Endodermal cell (in vitro differentiated cells): ENCODE data around the gene UBE2G1. TPM values are rescaled to one million over a fixed set of nuclear protein-coding genes. Genes with fewer than 3 reads are reported as not detected.

ENCODE experiments used
- DNase-seq: peaks from one replicate; pipeline ENCODE4 v3.0.0-alpha.2; 2017
- H3K27ac ChIP-seq: 2 replicates; pipeline ENCODE4 v1.5.1; 2013; ENCODE audit warnings: mild to moderate bottlenecking, low read depth, low read length, moderate library complexity
- H3K27me3 ChIP-seq: 2 replicates; pipeline ENCODE4 v1.6.1; 2013; ENCODE audit warnings: mild to moderate bottlenecking, low read length, moderate library complexity; ENCODE audit not compliant: insufficient read depth, control insufficient read depth, poor library complexity, severe bottlenecking
- H3K36me3 ChIP-seq: 2 replicates; pipeline ENCODE4 v1.7.0; 2013; ENCODE audit warnings: mild to moderate bottlenecking, low read length, moderate library complexity; ENCODE audit not compliant: control insufficient read depth, insufficient read depth
- H3K4me1 ChIP-seq: one replicate; pipeline ENCODE4 v1.7.0; 2013; ENCODE audit warnings: low read length; ENCODE audit not compliant: control insufficient read depth, insufficient read depth
- H3K4me3 ChIP-seq: 2 replicates; pipeline ENCODE4 v1.5.1; 2013; ENCODE audit warnings: mild to moderate bottlenecking, low read length, moderate library complexity
- H3K9ac ChIP-seq: 2 replicates; pipeline ENCODE4 v1.6.1; 2013; ENCODE audit warnings: mild to moderate bottlenecking, low read length, moderate library complexity; ENCODE audit not compliant: poor library complexity, severe bottlenecking; ENCODE audit errors: extremely low read depth
- H3K9me3 ChIP-seq: 2 replicates; pipeline ENCODE4 v1.6.1; 2013; ENCODE audit warnings: mild to moderate bottlenecking, low read length, moderate library complexity; ENCODE audit not compliant: control insufficient read depth
- H3K27ac Mint-ChIP-seq: 2 replicates; pipeline ENCODE4 v1.8.0; 2020; ENCODE audit warnings: mixed read lengths
- H3K27me3 Mint-ChIP-seq: 2 replicates; pipeline ENCODE4 v1.8.0; 2021; ENCODE audit warnings: mild to moderate bottlenecking, mixed read lengths; ENCODE audit not compliant: insufficient read depth
- H3K36me3 Mint-ChIP-seq: 2 replicates; pipeline ENCODE4 v1.8.0; 2020; ENCODE audit warnings: low read depth, mixed read lengths
- H3K4me1 Mint-ChIP-seq: 2 replicates; pipeline ENCODE4 v1.8.0; 2020; ENCODE audit warnings: mixed read lengths
- H3K4me3 Mint-ChIP-seq: 2 replicates; pipeline ENCODE4 v1.8.0; 2020; ENCODE audit warnings: mild to moderate bottlenecking, moderate library complexity, mixed read lengths
- H3K9me3 Mint-ChIP-seq: 2 replicates; pipeline ENCODE4 v1.8.0; 2020; ENCODE audit warnings: mild to moderate bottlenecking, mixed read lengths
- WGBS, 2 experiments: methylation state at CpG; one replicate each; pipeline versions ENCODE4 v1.1.5 to v1.1.7; 2013; ENCODE audit warnings: missing lambda C conversion rate in 2 of 2, mixed read lengths in 1 of 2; ENCODE audit not compliant: insufficient coverage in 1 of 2, insufficient read length in 1 of 2; 5-methylcytosine and 5-hydroxymethylcytosine counted together
- total RNA-seq, 2 donors: library from RNA; stranded (reverse); fragmentation: NEBNext Ultra II Directional in 1 of 2; extraction: Animal tissue kit (Norgen Biotek cat#: 25700) in 1 of 2; gene quantifications; 2 replicates in 1 of 2; 3 replicates in 1 of 2; pipeline ENCODE4 v1.2.1, GENCODE V29; 2021
- TF ChIP-seq, protein P1 (sequence below): fragments of 200-600 bp; sonication (generic); conservative IDR thresholded peaks from 2 replicates; pipeline ENCODE4 v1.5.0; 2021; ENCODE audit warnings: antibody characterized with exemption, mild to moderate bottlenecking

UBE2G1 gene
- total RNA-seq, 2 donors from 2014 or later: 85.5 to 104 TPM

DNA sequence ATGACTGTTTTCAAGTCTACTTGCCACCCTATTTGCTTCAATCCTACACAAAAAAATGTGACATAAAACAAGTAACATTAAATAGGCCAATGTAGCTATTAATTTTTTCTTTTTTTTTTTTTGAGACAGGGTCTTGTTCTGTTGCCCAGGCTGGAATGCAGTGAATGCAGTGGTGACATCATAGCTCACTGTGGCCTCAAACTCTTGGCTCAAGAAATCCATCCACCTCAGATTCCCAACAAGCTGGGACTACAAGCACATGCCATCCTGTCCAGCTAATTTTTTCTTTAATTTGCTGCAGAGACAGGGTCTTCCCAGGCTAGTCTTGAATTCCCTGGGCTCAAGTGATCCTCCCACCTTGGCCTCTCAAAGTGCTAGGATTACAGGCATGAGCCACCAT, 132.1 kb downstream of the UBE2G1 start:
- Mint-ChIP-seq H3K36me3 (peaks cover 59% of the 10 kb centered on the region), H3K4me3 (no peak overlapping the region), H3K9me3 (no peaks in the 10 kb centered on the region), H3K4me1 (no peaks in the 10 kb centered on the region), H3K27me3 (no peaks in the 10 kb centered on the region), H3K27ac (no peak overlapping the region)
- Histone ChIP-seq H3K4me3 (no peak overlapping the region), H3K27ac (no peak overlapping the region), H3K27me3 (no peaks in the 10 kb centered on the region), H3K36me3 (peaks cover 90% of the 10 kb centered on the region), H3K9me3 (no peaks in the 10 kb centered on the region), H3K9ac (no peak overlapping the region), H3K4me1 (no peaks in the 10 kb centered on the region)
- TF ChIP-seq, protein P1, sequence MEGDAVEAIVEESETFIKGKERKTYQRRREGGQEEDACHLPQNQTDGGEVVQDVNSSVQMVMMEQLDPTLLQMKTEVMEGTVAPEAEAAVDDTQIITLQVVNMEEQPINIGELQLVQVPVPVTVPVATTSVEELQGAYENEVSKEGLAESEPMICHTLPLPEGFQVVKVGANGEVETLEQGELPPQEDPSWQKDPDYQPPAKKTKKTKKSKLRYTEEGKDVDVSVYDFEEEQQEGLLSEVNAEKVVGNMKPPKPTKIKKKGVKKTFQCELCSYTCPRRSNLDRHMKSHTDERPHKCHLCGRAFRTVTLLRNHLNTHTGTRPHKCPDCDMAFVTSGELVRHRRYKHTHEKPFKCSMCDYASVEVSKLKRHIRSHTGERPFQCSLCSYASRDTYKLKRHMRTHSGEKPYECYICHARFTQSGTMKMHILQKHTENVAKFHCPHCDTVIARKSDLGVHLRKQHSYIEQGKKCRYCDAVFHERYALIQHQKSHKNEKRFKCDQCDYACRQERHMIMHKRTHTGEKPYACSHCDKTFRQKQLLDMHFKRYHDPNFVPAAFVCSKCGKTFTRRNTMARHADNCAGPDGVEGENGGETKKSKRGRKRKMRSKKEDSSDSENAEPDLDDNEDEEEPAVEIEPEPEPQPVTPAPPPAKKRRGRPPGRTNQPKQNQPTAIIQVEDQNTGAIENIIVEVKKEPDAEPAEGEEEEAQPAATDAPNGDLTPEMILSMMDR: no peak
- no peak for DNase-seq

GRCh38 chr17:4233668-4234258, 132.7 kb downstream of the UBE2G1 start:
- Histone ChIP-seq H3K9ac (no peak overlapping the region), H3K4me1 (no peaks in the 10 kb centered on the region), H3K9me3 (no peaks in the 10 kb centered on the region), H3K27me3 (no peaks in the 10 kb centered on the region), H3K27ac (no peak overlapping the region), H3K4me3 (no peak overlapping the region), H3K36me3 (peaks cover 87% of the 10 kb centered on the region)
- H3K4me3 Mint-ChIP-seq: no peak overlapping the region
- H3K9me3 Mint-ChIP-seq: no peaks in the 10 kb centered on the region
- H3K36me3 Mint-ChIP-seq: peaks cover 53% of the 10 kb centered on the region
- WGBS, 2 experiments: 95 to 97% methylated on average over 4 to 5 of the region's 7 CpGs
- peak overlapping the region; percentile 52 for H3K27ac Mint-ChIP-seq
- TF ChIP-seq, protein P1: no peak
- no peaks in the 10 kb centered on the region for H3K27me3 Mint-ChIP-seq
- DNase-seq: no peak
- no peaks in the 10 kb centered on the region for H3K4me1 Mint-ChIP-seq

DNA sequence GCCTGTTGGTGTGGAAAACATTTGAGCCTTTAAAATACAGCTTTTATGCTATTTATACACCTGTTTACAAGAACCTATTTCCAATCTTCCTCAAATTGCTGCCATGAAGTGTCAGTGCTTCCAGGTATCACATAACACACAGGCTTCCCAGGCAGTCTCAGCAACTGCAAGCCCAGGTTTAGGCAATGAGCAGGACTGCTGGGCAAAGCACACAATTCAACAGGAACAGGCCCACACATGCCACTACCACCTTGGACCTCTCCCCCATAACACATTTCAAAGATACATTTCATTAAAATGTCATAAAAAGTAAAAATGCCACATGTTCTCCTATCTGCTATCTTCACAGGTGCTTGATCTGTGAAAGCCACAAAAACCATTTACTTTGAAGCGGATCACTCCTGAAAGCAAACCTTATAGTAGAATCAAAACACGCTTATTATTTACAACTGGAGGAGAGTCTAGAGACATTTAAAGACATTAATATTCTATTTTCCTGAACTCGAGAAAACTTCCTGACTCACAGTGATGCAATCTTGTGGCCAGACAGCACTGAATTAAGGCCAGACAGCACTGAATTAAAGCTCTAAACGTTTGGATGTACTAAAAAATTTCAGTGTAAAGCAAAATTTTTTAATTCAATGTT, 134.2 kb downstream of the UBE2G1 start:
- TF ChIP-seq, protein P1: no peak
- no peaks in the 10 kb centered on the region for H3K27me3 ChIP-seq
- no peaks in the 10 kb centered on the region for H3K4me1 Mint-ChIP-seq
- 90 to 96% methylated on average over 3 to 4 of the region's 4 CpGs for WGBS, 2 experiments
- H3K9me3 ChIP-seq: no peaks in the 10 kb centered on the region
- H3K27ac ChIP-seq: no peak overlapping the region
- H3K36me3 Mint-ChIP-seq: peaks cover 49% of the 10 kb centered on the region
- no peaks in the 10 kb centered on the region for H3K4me1 ChIP-seq
- H3K36me3 ChIP-seq: peaks cover 85% of the 10 kb centered on the region
- DNase-seq: no peak
- no peak overlapping the region for H3K4me3 Mint-ChIP-seq
- no peaks in the 10 kb centered on the region for H3K9me3 Mint-ChIP-seq
- no peak overlapping the region for H3K4me3 ChIP-seq
- no peaks in the 10 kb centered on the region for H3K27me3 Mint-ChIP-seq
- no peak overlapping the region for H3K9ac ChIP-seq
- H3K27ac Mint-ChIP-seq: no peak overlapping the region
